RPMI8226 (cell line): ENCODE measurements around the gene MED16.
"Not testable (repeated sequence)": the region's sequence is repeated elsewhere in the genome, so short reads cannot be mapped to it uniquely, and the experiment has no call there.

Experiments used
- DNase-seq: peaks from one replicate; pipeline ENCODE4 v3.0.0-alpha.2; 2015

MED16 gene

GRCh38 chr19:904545-904944 lies 11.6 kb upstream of the MED16 start:
- DNase-seq = no peak

- DNase-seq = no peak
Observed at GRCh38 chr19:903266-903797, 10.3 kb upstream of the MED16 start.

- DNase-seq = no peak
Observed at GRCh38 chr19:902446-903226, 9.6 kb upstream of the MED16 start.

- DNase-seq = no peak
Observed at GRCh38 chr19:902093-902370, 9.0 kb upstream of the MED16 start.

- DNase-seq = no peak
Observed at GRCh38 chr19:901216-902092, 8.5 kb upstream of the MED16 start.

GRCh38 chr19:900302-901111 lies 7.5 kb upstream of the MED16 start:
- no peak for DNase-seq

- DNase-seq = no peak
Observed at GRCh38 chr19:900043-900301, 7.0 kb upstream of the MED16 start.

- DNase-seq = no peak
Observed at GRCh38 chr19:899336-900042, 6.5 kb upstream of the MED16 start.

GRCh38 chr19:898663-899062 lies 5.7 kb upstream of the MED16 start:
- no peak for DNase-seq

- no peak for DNase-seq
Observed at GRCh38 chr19:897442-898039, 4.6 kb upstream of the MED16 start.

GRCh38 chr19:896999-897398 lies 4.0 kb upstream of the MED16 start:
- DNase-seq = no peak

GRCh38 chr19:896434-896833 lies 3.4 kb upstream of the MED16 start:
- no peak for DNase-seq

- DNase-seq = peak; percentile 26
Observed at GRCh38 chr19:892243-892893, 619 bp downstream of the MED16 start.

- DNase-seq = not testable (repeated sequence)
Observed at GRCh38 chr19:891421-892200, 1.4 kb downstream of the MED16 start.

- no peak for DNase-seq
Observed at GRCh38 chr19:890831-891230, 2.2 kb downstream of the MED16 start.

- DNase-seq = no peak
Observed at GRCh38 chr19:889662-890295, 3.2 kb downstream of the MED16 start.

GRCh38 chr19:888581-889385 lies 4.2 kb downstream of the MED16 start:
- DNase-seq = no peak

- DNase-seq = no peak
Observed at GRCh38 chr19:887599-887998, 5.4 kb downstream of the MED16 start.

GRCh38 chr19:887072-887471 lies 5.9 kb downstream of the MED16 start:
- DNase-seq = no peak
